Measurements from ENCODE around the gene TARBP2. TPM values are rescaled to one million over a fixed set of nuclear protein-coding genes. Genes with fewer than 3 reads are reported as not detected.

TARBP2 gene
- total RNA-seq, 1 experiment from 2014 or later = 82.0 TPM

- peak overlapping the region; percentile 94; the same call in 1 of the 2 replicates for H3K4me2 ChIP-seq (ENCODE audit: low read length)
- H3F3A ChIP-seq (ENCODE audit: low read length, unreplicated experiment) = no peaks in the 10 kb centered on the region
- H3K36me3 ChIP-seq (ENCODE audit: low read depth, low read length) = peaks cover 65% of the 10 kb centered on the region
- H4K20me1 ChIP-seq (ENCODE audit: low read length) = peaks cover 57% of the 10 kb centered on the region
- H3K27ac ChIP-seq (ENCODE audit: low read length) = no peak overlapping the region
- CTCF ChIA-PET = no interaction called here
- no peaks in the 10 kb centered on the region for H3K27me3 ChIP-seq (ENCODE audit: low read length)
- no TSS peak for BruUV-seq (replicated peaks)
- H3K9me2 ChIP-seq (replicated peaks; ENCODE audit: low read length) = no peaks in the 10 kb centered on the region
- no peak for ATAC-seq
- no peak overlapping the region for H3K9ac ChIP-seq (ENCODE audit: low read length)
- intact Hi-C loops (cut with micrococcal nuclease) = no loop called here
- no peak for DNase-seq
- peaks cover 12% of the 10 kb centered on the region for H3K4me1 ChIP-seq (ENCODE audit: insufficient read depth, low read length)
- POLR2A ChIA-PET (ENCODE audit: unreplicated experiment) = no interaction called here
- TF ChIP-seq, protein P1, sequence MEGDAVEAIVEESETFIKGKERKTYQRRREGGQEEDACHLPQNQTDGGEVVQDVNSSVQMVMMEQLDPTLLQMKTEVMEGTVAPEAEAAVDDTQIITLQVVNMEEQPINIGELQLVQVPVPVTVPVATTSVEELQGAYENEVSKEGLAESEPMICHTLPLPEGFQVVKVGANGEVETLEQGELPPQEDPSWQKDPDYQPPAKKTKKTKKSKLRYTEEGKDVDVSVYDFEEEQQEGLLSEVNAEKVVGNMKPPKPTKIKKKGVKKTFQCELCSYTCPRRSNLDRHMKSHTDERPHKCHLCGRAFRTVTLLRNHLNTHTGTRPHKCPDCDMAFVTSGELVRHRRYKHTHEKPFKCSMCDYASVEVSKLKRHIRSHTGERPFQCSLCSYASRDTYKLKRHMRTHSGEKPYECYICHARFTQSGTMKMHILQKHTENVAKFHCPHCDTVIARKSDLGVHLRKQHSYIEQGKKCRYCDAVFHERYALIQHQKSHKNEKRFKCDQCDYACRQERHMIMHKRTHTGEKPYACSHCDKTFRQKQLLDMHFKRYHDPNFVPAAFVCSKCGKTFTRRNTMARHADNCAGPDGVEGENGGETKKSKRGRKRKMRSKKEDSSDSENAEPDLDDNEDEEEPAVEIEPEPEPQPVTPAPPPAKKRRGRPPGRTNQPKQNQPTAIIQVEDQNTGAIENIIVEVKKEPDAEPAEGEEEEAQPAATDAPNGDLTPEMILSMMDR (conservative IDR thresholded peaks at IDR 0.05; ENCODE audit: low read depth, low read length) = no peak
- TF ChIP-seq EZH2phosphoT487 (IDR thresholded peaks at IDR 0.05; ENCODE audit: borderline replicate concordance, low read length) (no peak), EZH2 (IDR thresholded peaks at IDR 0.05; ENCODE audit: low read length, unreplicated experiment) (no peak)
- H3K79me2 ChIP-seq (ENCODE audit: low read length) = peaks cover 70% of the 10 kb centered on the region
- no peak overlapping the region for H2AFZ ChIP-seq (ENCODE audit: low read length)
- H3K9me3 ChIP-seq (ENCODE audit: low read length) = no peaks in the 10 kb centered on the region
- H3K4me3 ChIP-seq (ENCODE audit: low read length) = peak overlapping the region; percentile 95; the same call in 1 of the 2 replicates
These were observed 46.4 kb upstream of the TARBP2 start for GRCh38 chr12:53454707-53455106.

- H3K9me2 ChIP-seq (replicated peaks; ENCODE audit: low read length) = no peaks in the 10 kb centered on the region
- H3K36me3 ChIP-seq (ENCODE audit: low read depth, low read length) = peaks cover 86% of the 10 kb centered on the region
- H4K20me1 ChIP-seq (ENCODE audit: low read length) = peaks cover 75% of the 10 kb centered on the region
- TF ChIP-seq EZH2 (IDR thresholded peaks at IDR 0.05; ENCODE audit: low read length, unreplicated experiment) (no peak), EZH2phosphoT487 (IDR thresholded peaks at IDR 0.05; ENCODE audit: borderline replicate concordance, low read length) (no peak)
- TF ChIP-seq, protein P1 (conservative IDR thresholded peaks at IDR 0.05; ENCODE audit: low read depth, low read length) = no peak
- no peak overlapping the region for H3K9ac ChIP-seq (ENCODE audit: low read length)
- intact Hi-C loops (cut with micrococcal nuclease) = no loop called here
- no peak overlapping the region for H2AFZ ChIP-seq (ENCODE audit: low read length)
- H3K79me2 ChIP-seq (ENCODE audit: low read length) = peaks cover 91% of the 10 kb centered on the region
- ATAC-seq = no peak
- CTCF ChIA-PET = no interaction called here
- BruUV-seq (replicated peaks) = no TSS peak
- H3K4me2 ChIP-seq (ENCODE audit: low read length) = no peak overlapping the region
- no peak overlapping the region for H3K4me3 ChIP-seq (ENCODE audit: low read length)
- no peaks in the 10 kb centered on the region for H3K9me3 ChIP-seq (ENCODE audit: low read length)
- H3K27ac ChIP-seq (ENCODE audit: low read length) = no peak overlapping the region
- no peaks in the 10 kb centered on the region for H3K27me3 ChIP-seq (ENCODE audit: low read length)
- H3F3A ChIP-seq (ENCODE audit: low read length, unreplicated experiment) = no peaks in the 10 kb centered on the region
- POLR2A ChIA-PET (ENCODE audit: unreplicated experiment) = no interaction called here
- DNase-seq = no peak
- peaks cover 12% of the 10 kb centered on the region for H3K4me1 ChIP-seq (ENCODE audit: insufficient read depth, low read length)
These were observed 44.3 kb upstream of the TARBP2 start for GRCh38 chr12:53456654-53457366.

GRCh38 chr12:53459097-53459496 lies 42.0 kb upstream of the TARBP2 start:
- POLR2A ChIA-PET (ENCODE audit: unreplicated experiment) = no interaction called here
- ATAC-seq (no peak), DNase-seq (no peak)
- no peak overlapping the region for H2AFZ ChIP-seq (ENCODE audit: low read length)
- H3K36me3 ChIP-seq (ENCODE audit: low read depth, low read length) = peaks cover 94% of the 10 kb centered on the region
- no peak overlapping the region for H3K27ac ChIP-seq (ENCODE audit: low read length)
- no peaks in the 10 kb centered on the region for H3F3A ChIP-seq (ENCODE audit: low read length, unreplicated experiment)
- H3K79me2 ChIP-seq (ENCODE audit: low read length) = peaks cover 92% of the 10 kb centered on the region
- H3K4me1 ChIP-seq (ENCODE audit: insufficient read depth, low read length) = peaks cover 3% of the 10 kb centered on the region
- CTCF ChIA-PET = no interaction called here
- no peaks in the 10 kb centered on the region for H3K9me3 ChIP-seq (ENCODE audit: low read length)
- H3K4me3 ChIP-seq (ENCODE audit: low read length) = no peak overlapping the region
- no peak overlapping the region for H3K4me2 ChIP-seq (ENCODE audit: low read length)
- no peaks in the 10 kb centered on the region for H3K9me2 ChIP-seq (replicated peaks; ENCODE audit: low read length)
- no peak overlapping the region for H3K9ac ChIP-seq (ENCODE audit: low read length)
- intact Hi-C loops (cut with micrococcal nuclease) = no loop called here
- H3K27me3 ChIP-seq (ENCODE audit: low read length) = no peaks in the 10 kb centered on the region
- TF ChIP-seq EZH2 (IDR thresholded peaks at IDR 0.05; ENCODE audit: low read length, unreplicated experiment) (no peak), EZH2phosphoT487 (IDR thresholded peaks at IDR 0.05; ENCODE audit: borderline replicate concordance, low read length) (no peak)
- TF ChIP-seq, protein P1 (conservative IDR thresholded peaks at IDR 0.05; ENCODE audit: low read depth, low read length) = no peak
- BruUV-seq (replicated peaks) = no TSS peak
- peaks cover 79% of the 10 kb centered on the region for H4K20me1 ChIP-seq (ENCODE audit: low read length)

All from PC-3 (cell line).